IMR-90 (cell line): ENCODE measurements around the gene CNOT6. TPM values are rescaled to one million over a fixed set of nuclear protein-coding genes. Genes with fewer than 3 reads are reported as not detected.

Experiments
- ATAC-seq: fragments of 200-7000 bp; cut with Tn5 transposase; 2 replicates; pipeline ENCODE4 v1.9.1; 2020; ENCODE audit warnings: low read depth, mild to moderate bottlenecking, moderate library complexity
- BruUV-seq: library from RNA; stranded (reverse); fragments of 400-500 nt; replicated peaks from 2 replicates; lab custom pipeline; 2021; lab: Mats Ljungman, UMichigan
- CTCF ChIA-PET: fragments of 300-600 bp; formaldehyde crosslinking; extraction: SDS; loops from one replicate; lab custom pipeline; 2021; ENCODE audit warnings: antibody characterized with exemption; lab: Yijun Ruan, JAX
- POLR2A ChIA-PET: fragments of 300-600 bp; sonication (Branson Sonifier 250); formaldehyde crosslinking; loops from one replicate; lab custom pipeline; 2022; ENCODE audit warnings: antibody characterized with exemption; ENCODE audit not compliant: unreplicated experiment; lab: Charles Lee
- DNase-seq: peaks from one replicate; pipeline ENCODE4 v3.0.0; 2013
- H2AFZ ChIP-seq: replicated peaks from 2 replicates; pipeline ENCODE3; 2013; ENCODE audit warnings: low read length, mild to moderate bottlenecking; ENCODE audit not compliant: poor library complexity
- H2AK5ac ChIP-seq: 2 replicates; pipeline ENCODE4 v1.6.1; 2013; ENCODE audit warnings: low read depth, low read length, inconsistent platforms
- H2AK9ac ChIP-seq: replicated peaks from 2 replicates; pipeline ENCODE3; 2013; ENCODE audit warnings: mild to moderate bottlenecking, low read depth, low read length, moderate library complexity; ENCODE audit not compliant: poor library complexity
- H2BK120ac ChIP-seq: 2 replicates; pipeline ENCODE4 v1.6.1; 2013; ENCODE audit warnings: low read depth, low read length, inconsistent platforms
- H2BK15ac ChIP-seq: 3 replicates; pipeline ENCODE4 v1.6.1; 2013; ENCODE audit warnings: low read depth, low read length, inconsistent platforms
- H2BK20ac ChIP-seq: 2 replicates; pipeline ENCODE4 v1.6.1; 2013; ENCODE audit warnings: low read depth, mild to moderate bottlenecking, inconsistent platforms, low read length, moderate library complexity
- H2BK5ac ChIP-seq: 2 replicates; pipeline ENCODE4 v1.6.1; 2013; ENCODE audit warnings: mild to moderate bottlenecking, low read depth, low read length, inconsistent platforms; ENCODE audit not compliant: poor library complexity, severe bottlenecking
- H3K14ac ChIP-seq: replicated peaks from 2 replicates; pipeline ENCODE4 v1.6.1; 2013; ENCODE audit warnings: low read depth, low read length, inconsistent platforms
- H3K18ac ChIP-seq: 2 replicates; pipeline ENCODE4 v1.6.1; 2013; ENCODE audit warnings: low read depth, low read length, control low read depth
- H3K23ac ChIP-seq: 2 replicates; pipeline ENCODE4 v1.6.1; 2013; ENCODE audit warnings: low read depth, low read length, inconsistent platforms
- H3K27ac ChIP-seq: 2 replicates; pipeline ENCODE4 v1.5.1; 2013; ENCODE audit warnings: mild to moderate bottlenecking, control low read depth, low read length; ENCODE audit not compliant: insufficient read depth
- H3K27me3 ChIP-seq: 2 replicates; pipeline ENCODE4 v1.6.1; 2013; ENCODE audit warnings: low read length; ENCODE audit not compliant: control insufficient read depth, insufficient read depth
- H3K36me3 ChIP-seq: 2 replicates; pipeline ENCODE4 v1.6.1; 2013; ENCODE audit warnings: low read length, mixed read lengths; ENCODE audit not compliant: control insufficient read depth, insufficient read depth
- H3K4ac ChIP-seq: 2 replicates; pipeline ENCODE4 v1.6.1; 2013; ENCODE audit warnings: low read depth, low read length, inconsistent platforms
- H3K4me1 ChIP-seq: 2 replicates; pipeline ENCODE4 v1.6.1; 2013; ENCODE audit warnings: low read length, mixed read lengths; ENCODE audit not compliant: control insufficient read depth, insufficient read depth
- H3K4me2 ChIP-seq: 2 replicates; pipeline ENCODE4 v1.6.1; 2013; ENCODE audit warnings: low read depth, mild to moderate bottlenecking, control low read depth, low read length, moderate library complexity
- H3K4me3 ChIP-seq: 2 replicates; pipeline ENCODE4 v1.5.1; 2013; ENCODE audit warnings: low read depth, mild to moderate bottlenecking, control low read depth, low read length, moderate library complexity; ENCODE audit not compliant: insufficient read depth
- H3K56ac ChIP-seq: 2 replicates; pipeline ENCODE4 v1.6.1; 2013; ENCODE audit warnings: low read length, inconsistent platforms; ENCODE audit not compliant: insufficient read depth; ENCODE audit errors: extremely low read depth
- H3K79me1 ChIP-seq, 2 experiments: 2 replicates each; pipeline ENCODE4 v1.6.1; 2013; ENCODE audit warnings: low read length in 2 of 2, inconsistent platforms in 1 of 2, low read depth in 1 of 2
- H3K9ac ChIP-seq: 2 replicates; pipeline ENCODE4 v1.6.1; 2013; ENCODE audit warnings: low read depth, low read length, control low read depth
- H3K9me1 ChIP-seq: 2 replicates; pipeline ENCODE4 v1.6.1; 2013; ENCODE audit warnings: low read length, inconsistent platforms; ENCODE audit not compliant: insufficient read depth
- H3K9me3 ChIP-seq: 2 replicates; pipeline ENCODE4 v1.6.1; 2013; ENCODE audit warnings: low read length; ENCODE audit not compliant: control insufficient read depth, insufficient read depth
- H4K20me1 ChIP-seq: 2 replicates; pipeline ENCODE4 v1.6.1; 2013; ENCODE audit warnings: low read length, inconsistent platforms; ENCODE audit not compliant: insufficient read depth
- H4K5ac ChIP-seq: 2 replicates; pipeline ENCODE4 v1.6.1; 2013; ENCODE audit warnings: mild to moderate bottlenecking, low read depth, low read length, control low read depth
- H4K8ac ChIP-seq, 2 experiments: 2 replicates each; pipeline ENCODE4 v1.6.1; 2013; ENCODE audit warnings: low read depth in 2 of 2, low read length in 2 of 2, control low read depth in 1 of 2, inconsistent platforms in 1 of 2
- H4K91ac ChIP-seq: 2 replicates; pipeline ENCODE4 v1.6.1; 2013; ENCODE audit warnings: low read depth, low read length, inconsistent platforms; ENCODE audit not compliant: insufficient read depth
- POLR2A ChIP-seq: IDR thresholded peaks from 2 replicates; pipeline ENCODE4 v1.6.1; 2012; ENCODE audit warnings: mild to moderate bottlenecking, low read depth, low read length
- WGBS, 2 experiments: methylation state at CpG; one replicate each; pipeline versions ENCODE4 v1.1.5 to v1.1.7; 2013; ENCODE audit warnings: missing lambda C conversion rate in 2 of 2; ENCODE audit not compliant: insufficient read length in 1 of 2; ENCODE audit errors: extremely low coverage in 2 of 2; 5-methylcytosine and 5-hydroxymethylcytosine counted together
- dilution Hi-C: fragments of 300-500 bp; cut with HindIII; formaldehyde crosslinking; loops from one replicate; pipeline ENCODE4 v1.14.3; 2018; ENCODE audit warnings: low sequenced_read_pairs; ENCODE audit not compliant: unreplicated experiment
- in situ Hi-C: fragments of 300-500 bp; cut with MboI; formaldehyde crosslinking; loops from 3 replicates; pipeline ENCODE4 v1.14.3; 2019; ENCODE audit warnings: low sequenced_read_pairs, inconsistent platforms, mixed read lengths
- intact Hi-C: fragments of 100-400 bp; cut with micrococcal nuclease; formaldehyde crosslinking; loops from 2 replicates; pipeline ENCODE4 v1.10.0; 2022
- polyA plus RNA-seq, 3 experiments: library from polyadenylated mRNA; depleted of rRNA; stranded (reverse); fragments of >200 nt; gene quantifications; 2 replicates each; pipeline ENCODE4 v1.2.3, GENCODE V29; 2012; ENCODE audit warnings: low replicate concordance in 1 of 3
- total RNA-seq: library from RNA; depleted of rRNA; stranded (reverse); fragments of >200 nt; gene quantifications from 2 replicates; pipeline ENCODE4 v1.2.3, GENCODE V29; 2012
- TF ChIP-seq, protein P1 (sequence below): conservative IDR thresholded peaks from 2 replicates; pipeline ENCODE4 v1.5.1; 2012; ENCODE audit warnings: mild to moderate bottlenecking, low read depth, low read length, improper control_type of control experiment

Gene CNOT6
- total and polyA plus RNA-seq, 2 of the 4 experiments (the other 2 are of a cell fraction), result 9.7 to 10.8 TPM

DNA sequence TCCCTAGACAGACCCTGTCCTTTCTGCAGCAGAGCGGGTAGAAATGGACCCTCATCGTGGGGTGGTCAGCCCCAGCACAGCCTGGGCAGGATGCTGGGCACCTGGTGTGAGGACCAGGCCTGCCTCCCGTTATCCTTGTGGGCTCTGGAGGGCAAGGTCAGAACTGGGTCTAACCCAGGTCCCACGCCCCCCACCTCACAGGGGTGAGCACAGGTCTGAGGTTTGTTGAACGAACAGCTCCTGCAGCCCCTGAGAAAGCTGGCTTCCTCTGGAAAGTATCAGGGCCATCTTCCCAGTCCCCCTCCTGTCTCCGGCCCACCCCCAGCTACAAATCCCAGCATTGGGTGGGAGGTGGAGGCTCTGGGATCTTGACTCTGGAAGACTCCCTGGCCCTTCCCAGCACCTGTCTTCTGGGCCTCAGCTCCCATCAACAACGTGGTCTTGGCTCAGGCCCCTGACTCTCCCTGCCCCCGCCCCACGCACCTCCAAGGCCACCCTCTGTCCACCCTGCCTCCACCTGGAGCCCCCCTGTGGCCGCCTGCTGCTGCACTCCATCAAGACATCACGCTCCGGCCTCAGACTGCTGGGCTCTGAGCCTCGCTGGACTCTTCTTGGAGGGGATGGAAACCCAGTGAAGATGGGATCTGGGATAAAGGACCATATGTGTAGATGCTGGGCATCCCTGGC, 30.1 kb upstream of the CNOT6 start:
- Histone ChIP-seq H3K9me3 (peaks cover 9% of the 10 kb centered on the region), H3K4me1 (no peaks in the 10 kb centered on the region), H2BK15ac (no peak overlapping the region), H3K4ac (no peak overlapping the region), H3K9ac (no peak overlapping the region), H2BK5ac (no peak overlapping the region), H4K8ac (no peak overlapping the region), H4K5ac (no peak overlapping the region), H3K9me1 (no peaks in the 10 kb centered on the region), H3K27ac (no peak overlapping the region), H2AK9ac (peak overlapping the region; percentile 28), H3K79me1 (no peaks in the 10 kb centered on the region), H3K36me3 (no peaks in the 10 kb centered on the region), H2AFZ (no peak overlapping the region), H3K4me2 (no peak overlapping the region), H3K56ac (no peak overlapping the region), H4K91ac (no peak overlapping the region), H4K20me1 (no peaks in the 10 kb centered on the region), H3K18ac (no peak overlapping the region), H3K14ac (no peak overlapping the region), H2BK20ac (no peak overlapping the region), H2AK5ac (no peak overlapping the region), H3K23ac (no peak overlapping the region), H3K27me3 (no peaks in the 10 kb centered on the region; the same call in 1 of the 2 replicates), H2BK120ac (no peak overlapping the region), H3K4me3 (no peak overlapping the region)
- intact Hi-C loops, result no loop called here
- BruUV-seq, result no TSS peak
- ChIA-PET CTCF (interaction anchor here (0.6 to 1.5 kb wide), 2 partner anchors 36 to 171 kb away, joined by 3 read pairs; no protein-coding TSS in a partner anchor), POLR2A (no interaction called here)
- DNase-seq (no peak), ATAC-seq (no peak)
- WGBS, 2 experiments, result 31% methylated on average over 5 of the region's 13 CpGs; no CpG with 5 or more reads in 1 of the 2 experiments
- TF ChIP-seq, protein P1, sequence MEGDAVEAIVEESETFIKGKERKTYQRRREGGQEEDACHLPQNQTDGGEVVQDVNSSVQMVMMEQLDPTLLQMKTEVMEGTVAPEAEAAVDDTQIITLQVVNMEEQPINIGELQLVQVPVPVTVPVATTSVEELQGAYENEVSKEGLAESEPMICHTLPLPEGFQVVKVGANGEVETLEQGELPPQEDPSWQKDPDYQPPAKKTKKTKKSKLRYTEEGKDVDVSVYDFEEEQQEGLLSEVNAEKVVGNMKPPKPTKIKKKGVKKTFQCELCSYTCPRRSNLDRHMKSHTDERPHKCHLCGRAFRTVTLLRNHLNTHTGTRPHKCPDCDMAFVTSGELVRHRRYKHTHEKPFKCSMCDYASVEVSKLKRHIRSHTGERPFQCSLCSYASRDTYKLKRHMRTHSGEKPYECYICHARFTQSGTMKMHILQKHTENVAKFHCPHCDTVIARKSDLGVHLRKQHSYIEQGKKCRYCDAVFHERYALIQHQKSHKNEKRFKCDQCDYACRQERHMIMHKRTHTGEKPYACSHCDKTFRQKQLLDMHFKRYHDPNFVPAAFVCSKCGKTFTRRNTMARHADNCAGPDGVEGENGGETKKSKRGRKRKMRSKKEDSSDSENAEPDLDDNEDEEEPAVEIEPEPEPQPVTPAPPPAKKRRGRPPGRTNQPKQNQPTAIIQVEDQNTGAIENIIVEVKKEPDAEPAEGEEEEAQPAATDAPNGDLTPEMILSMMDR, result no peak
- no peak for TF ChIP-seq POLR2A
- in situ Hi-C loops, result loop anchor here (25.0 kb wide), 1 partner anchor 327 kb away; no protein-coding TSS in a partner anchor
- dilution Hi-C loops, result no loop called here
